Tibial artery (tissue), 4 donors: ENCODE measurements around the gene MEIS3.

Source experiments
- DNase-seq, 2 donors: peaks; one replicate each; pipeline ENCODE4 v3.0.0-alpha.2; 2019
- H3K27ac ChIP-seq, 2 donors: fragments of 200-600 bp; sonication (generic) in 1 of 2; 1 replicate in 1 of 2; 2 replicates in 1 of 2; pipeline ENCODE4 v1.5.1; 2018 to 2019; ENCODE audit warnings: mild to moderate bottlenecking in 1 of 2
- H3K27me3 ChIP-seq, 2 donors: fragments of 200-600 bp; sonication (generic) in 1 of 2; one replicate each; pipeline versions ENCODE4 v1.5.1 to v1.6.0; 2016 to 2019
- H3K36me3 ChIP-seq, 3 donors: fragments of 200-600 bp; sonication (generic) in 2 of 3; one replicate each; pipeline ENCODE4 v1.5.1; 2016 to 2019; ENCODE audit warnings: mild to moderate bottlenecking in 2 of 3
- H3K4me1 ChIP-seq, 4 donors: fragments of 200-600 bp; sonication (generic) in 2 of 4; 1 replicate in 3 of 4; 2 replicates in 1 of 4; pipeline ENCODE4 v1.5.1; 2016 to 2019
- H3K4me3 ChIP-seq, 2 donors: fragments of 200-600 bp; sonication (generic) in 1 of 2; 1 replicate in 1 of 2; 2 replicates in 1 of 2; pipeline ENCODE4 v1.5.1; 2018 to 2019; ENCODE audit warnings: mild to moderate bottlenecking in 2 of 2
- H3K9me3 ChIP-seq, 3 donors: fragments of 200-600 bp; sonication (generic) in 1 of 3; one replicate each; pipeline ENCODE4 v1.5.1; 2016 to 2019
- intact Hi-C: fragments of 100-400 bp; cut with DNase I; formaldehyde crosslinking; loops from one replicate; pipeline ENCODE4 v1.15.0; 2023; ENCODE audit warnings: low total_unique reads
- TF ChIP-seq, protein P1 (sequence below), 2 experiments: fragments of 200-600 bp in 1 of 2; fragments of 450-650 bp in 1 of 2; IDR thresholded peaks; one replicate each; pipeline ENCODE4 v1.5.1; 2017 to 2019; ENCODE audit warnings: antibody characterized with exemption in 2 of 2, mild to moderate bottlenecking in 1 of 2, moderate library complexity in 1 of 2

The MEIS3 gene

DNA sequence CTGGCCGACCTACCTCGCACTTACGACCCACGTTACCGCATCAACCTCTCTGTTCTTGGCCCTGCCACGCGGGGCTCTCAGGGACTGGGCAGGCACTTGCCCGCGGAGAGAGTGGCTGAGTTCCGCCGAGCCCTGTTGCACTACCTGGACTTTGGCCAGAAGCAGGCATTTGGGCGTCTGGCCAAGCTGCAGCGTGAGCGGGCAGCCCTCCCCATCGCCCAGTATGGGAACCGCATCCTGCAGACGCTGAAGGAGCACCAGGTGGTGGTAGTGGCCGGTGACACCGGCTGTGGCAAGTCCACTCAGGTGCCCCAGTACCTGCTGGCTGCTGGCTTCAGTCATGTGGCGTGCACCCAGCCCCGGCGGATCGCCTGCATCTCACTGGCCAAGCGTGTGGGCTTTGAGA, 66.0 kb downstream of the MEIS3 start:
- Histone ChIP-seq H3K9me3 (no peaks in the 10 kb centered on the region), H3K27me3 (no peaks in the 10 kb centered on the region), H3K4me3 (no peak overlapping the region), H3K27ac (no peak overlapping the region), H3K4me1 (peaks cover 0 to 27% (median 15%) of the 10 kb centered on the region in 4 donors), H3K36me3 (peaks cover 56 to 65% (median 56%) of the 10 kb centered on the region in 3 donors)
- intact Hi-C loops: no loop called here
- TF ChIP-seq, protein P1, sequence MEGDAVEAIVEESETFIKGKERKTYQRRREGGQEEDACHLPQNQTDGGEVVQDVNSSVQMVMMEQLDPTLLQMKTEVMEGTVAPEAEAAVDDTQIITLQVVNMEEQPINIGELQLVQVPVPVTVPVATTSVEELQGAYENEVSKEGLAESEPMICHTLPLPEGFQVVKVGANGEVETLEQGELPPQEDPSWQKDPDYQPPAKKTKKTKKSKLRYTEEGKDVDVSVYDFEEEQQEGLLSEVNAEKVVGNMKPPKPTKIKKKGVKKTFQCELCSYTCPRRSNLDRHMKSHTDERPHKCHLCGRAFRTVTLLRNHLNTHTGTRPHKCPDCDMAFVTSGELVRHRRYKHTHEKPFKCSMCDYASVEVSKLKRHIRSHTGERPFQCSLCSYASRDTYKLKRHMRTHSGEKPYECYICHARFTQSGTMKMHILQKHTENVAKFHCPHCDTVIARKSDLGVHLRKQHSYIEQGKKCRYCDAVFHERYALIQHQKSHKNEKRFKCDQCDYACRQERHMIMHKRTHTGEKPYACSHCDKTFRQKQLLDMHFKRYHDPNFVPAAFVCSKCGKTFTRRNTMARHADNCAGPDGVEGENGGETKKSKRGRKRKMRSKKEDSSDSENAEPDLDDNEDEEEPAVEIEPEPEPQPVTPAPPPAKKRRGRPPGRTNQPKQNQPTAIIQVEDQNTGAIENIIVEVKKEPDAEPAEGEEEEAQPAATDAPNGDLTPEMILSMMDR (IDR thresholded peaks at IDR 0.05): no peak
- DNase-seq: no peak
